Suppressor macrophage treated with lipopolysaccharide for 1 hour (primary cell): ENCODE results near the gene EHD1.
"Not testable (repeated sequence)": the region's sequence is repeated elsewhere in the genome, so short reads cannot be mapped to it uniquely, and the experiment has no call there.

Source experiments
- DNase-seq, 3 donors: peaks; one replicate each; pipeline ENCODE4 v3.0.0-alpha.2; 2020 to 2022

EHD1 gene

GRCh38 chr11:64823568-64824119, 54.8 kb downstream of the EHD1 start:
- no peak for DNase-seq

GRCh38 chr11:64817476-64817875, 60.9 kb downstream of the EHD1 start:
- DNase-seq, result no peak

GRCh38 chr11:64815433-64815832, 63.0 kb downstream of the EHD1 start:
- DNase-seq, result not testable (repeated sequence)

GRCh38 chr11:64814712-64815187, 63.7 kb downstream of the EHD1 start:
- DNase-seq, result no peak

GRCh38 chr11:64813826-64814225, 64.6 kb downstream of the EHD1 start:
- DNase-seq, result no peak

GRCh38 chr11:64810891-64811272, 67.5 kb downstream of the EHD1 start:
- DNase-seq, result no peak

GRCh38 chr11:64810271-64810890, 68.0 kb downstream of the EHD1 start, which contains the start of gene MEN1:
TSS of gene MEN1 (minus strand) at chr11:64810551. CDS start at chr11:64810109, 442 bp downstream.
- peak; percentile 93 to 95 (median 93) for DNase-seq

GRCh38 chr11:64809781-64810241, 68.6 kb downstream of the EHD1 start:
- peak in 2 of 3 donors; percentile 20 to 48 for DNase-seq

GRCh38 chr11:64805481-64805880, 72.9 kb downstream of the EHD1 start:
- no peak for DNase-seq

- peak in 1 of 3 donors; percentile 11 for DNase-seq
Measured at GRCh38 chr11:64804346-64805210, 73.8 kb downstream of the EHD1 start.

- DNase-seq, result no peak
Measured at GRCh38 chr11:64803846-64804345, 74.5 kb downstream of the EHD1 start.

GRCh38 chr11:64803158-64803845, 75.1 kb downstream of the EHD1 start, which contains the start of gene MAP4K2:
TSS of gene MAP4K2 (minus strand) at chr11:64803214. CDS start at chr11:64803149, 65 bp downstream.
- DNase-seq, result peak; percentile 87 to 98 (median 95)

GRCh38 chr11:64802370-64803157, 75.9 kb downstream of the EHD1 start:
- DNase-seq, result no peak
